ENCODE measurements around the gene TMEM220.

- TF ChIP-seq ZNF274 (IDR thresholded peaks at IDR 0.05; ENCODE audit: low read depth, low read length) (no peak), SUZ12 (IDR thresholded peaks at IDR 0.05; ENCODE audit: extremely low read depth, insufficient read depth, insufficient read length) (no peak)
Observed at GRCh38 chr17:10741416-10742135, 11.8 kb upstream of the TMEM220 start.

Measured in NT2/D1 (cell line).